ENCODE measurements around the gene DOP1A.
A peak's percentile ranks its signal among the peaks of the same experiment; 100 is the strongest.

The DOP1A gene

GRCh38 chr6:83067448-83068439 lies at the start of gene DOP1A:
Gene DOP1A, plus strand, starts transcription at chr6:83067671. Its CDS starts 29,307 bp downstream, at chr6:83096978.
- peak within 1 kb of the TSS; percentile 77 for H3K4me3 ChIP-seq (ENCODE audit: low read length)
- no peak for TF ChIP-seq ZNF274 (IDR thresholded peaks at IDR 0.05; ENCODE audit: low read depth, low read length)

- TF ChIP-seq ZNF274 (IDR thresholded peaks at IDR 0.05; ENCODE audit: low read depth, low read length), result no peak
- no peak overlapping the region for H3K4me3 ChIP-seq (ENCODE audit: low read length)
Measured at GRCh38 chr6:83019741-83020140, 47.7 kb upstream of the DOP1A start.

GRCh38 chr6:83031689-83032088 lies 35.8 kb upstream of the DOP1A start:
- TF ChIP-seq ZNF274 (IDR thresholded peaks at IDR 0.05; ENCODE audit: low read depth, low read length), result no peak
- no peak overlapping the region for H3K4me3 ChIP-seq (ENCODE audit: low read length)

- no peak for TF ChIP-seq ZNF274 (IDR thresholded peaks at IDR 0.05; ENCODE audit: low read depth, low read length)
- no peak overlapping the region for H3K4me3 ChIP-seq (ENCODE audit: low read length)
Measured at GRCh38 chr6:83038246-83038645, 29.2 kb upstream of the DOP1A start.

GRCh38 chr6:83042467-83043053 lies 24.9 kb upstream of the DOP1A start:
- no peak for TF ChIP-seq ZNF274 (IDR thresholded peaks at IDR 0.05; ENCODE audit: low read depth, low read length)
- H3K4me3 ChIP-seq (ENCODE audit: low read length), result no peak overlapping the region

- H3K4me3 ChIP-seq (ENCODE audit: low read length), result no peak overlapping the region
- TF ChIP-seq ZNF274 (IDR thresholded peaks at IDR 0.05; ENCODE audit: low read depth, low read length), result no peak
Measured at GRCh38 chr6:83044091-83044768, 23.2 kb upstream of the DOP1A start.

- no peak overlapping the region for H3K4me3 ChIP-seq (ENCODE audit: low read length)
- TF ChIP-seq ZNF274 (IDR thresholded peaks at IDR 0.05; ENCODE audit: low read depth, low read length), result no peak
Measured at GRCh38 chr6:83047065-83047754, 20.3 kb upstream of the DOP1A start.

GRCh38 chr6:83051377-83052172 lies 15.9 kb upstream of the DOP1A start:
- H3K4me3 ChIP-seq (ENCODE audit: low read length), result no peak overlapping the region
- no peak for TF ChIP-seq ZNF274 (IDR thresholded peaks at IDR 0.05; ENCODE audit: low read depth, low read length)

- TF ChIP-seq ZNF274 (IDR thresholded peaks at IDR 0.05; ENCODE audit: low read depth, low read length), result no peak
- no peak overlapping the region for H3K4me3 ChIP-seq (ENCODE audit: low read length)
Measured at GRCh38 chr6:83053678-83054077, 13.8 kb upstream of the DOP1A start.

GRCh38 chr6:83055366-83055964 lies 12.0 kb upstream of the DOP1A start:
- no peak overlapping the region for H3K4me3 ChIP-seq (ENCODE audit: low read length)
- TF ChIP-seq ZNF274 (IDR thresholded peaks at IDR 0.05; ENCODE audit: low read depth, low read length), result no peak

GRCh38 chr6:83057705-83058321 lies 9.7 kb upstream of the DOP1A start:
- H3K4me3 ChIP-seq (ENCODE audit: low read length), result no peak overlapping the region
- no peak for TF ChIP-seq ZNF274 (IDR thresholded peaks at IDR 0.05; ENCODE audit: low read depth, low read length)

- no peak overlapping the region for H3K4me3 ChIP-seq (ENCODE audit: low read length)
- TF ChIP-seq ZNF274 (IDR thresholded peaks at IDR 0.05; ENCODE audit: low read depth, low read length), result no peak
Measured at GRCh38 chr6:83061190-83061589, 6.3 kb upstream of the DOP1A start.

All from GM08714 (cell line).